Stimulated activated CD8-positive, alpha-beta memory T cell treated with anti-CD3 and anti-CD28 coated beads, Interleukin-7, amount 100 ng/mL, for 24 hours (primary cell): ENCODE measurements around the gene ANAPC13.

Experiments
- DNase-seq: peaks from one replicate; pipeline ENCODE4 v3.0.0-alpha.2; 2020; ENCODE audit warnings: low read depth

The ANAPC13 gene

GRCh38 chr3:134485718-134486576 is at the start of gene ANAPC13, which contains the start of gene CEP63:
ANAPC13 (minus strand) TSS chr3:134485985; CDS start chr3:134482904, 3,081 bp downstream.
CEP63 (plus strand) TSS chr3:134486057; CDS start chr3:134495321, 9,264 bp downstream.
- peak; percentile 82 for DNase-seq

GRCh38 chr3:134535186-134535970 is 49.6 kb upstream of the ANAPC13 start:
- DNase-seq = no peak

- DNase-seq = no peak
These were observed 47.7 kb upstream of the ANAPC13 start for GRCh38 chr3:134533493-134533892.

GRCh38 chr3:134527538-134528186 is 41.9 kb upstream of the ANAPC13 start:
- no peak for DNase-seq

GRCh38 chr3:134527037-134527436 is 41.3 kb upstream of the ANAPC13 start:
- DNase-seq = no peak

GRCh38 chr3:134526319-134526718 is 40.5 kb upstream of the ANAPC13 start:
- DNase-seq = no peak

GRCh38 chr3:134525293-134525692 is 39.5 kb upstream of the ANAPC13 start:
- no peak for DNase-seq

- no peak for DNase-seq
These were observed 36.8 kb upstream of the ANAPC13 start for GRCh38 chr3:134522541-134522940.

- DNase-seq = no peak
These were observed 32.0 kb upstream of the ANAPC13 start for GRCh38 chr3:134517791-134518190.

GRCh38 chr3:134516905-134517304 is 31.1 kb upstream of the ANAPC13 start:
- DNase-seq = no peak

GRCh38 chr3:134511500-134511899 is 25.7 kb upstream of the ANAPC13 start:
- DNase-seq = no peak

GRCh38 chr3:134505485-134505884 is 19.7 kb upstream of the ANAPC13 start:
- DNase-seq = no peak

GRCh38 chr3:134504132-134504531 is 18.3 kb upstream of the ANAPC13 start:
- DNase-seq = no peak

GRCh38 chr3:134503266-134503665 is 17.5 kb upstream of the ANAPC13 start:
- DNase-seq = no peak

GRCh38 chr3:134496471-134497071 is 10.8 kb upstream of the ANAPC13 start:
- no peak for DNase-seq

GRCh38 chr3:134495980-134496379 is 10.2 kb upstream of the ANAPC13 start:
- no peak for DNase-seq

GRCh38 chr3:134494495-134494894 is 8.7 kb upstream of the ANAPC13 start:
- DNase-seq = no peak

- DNase-seq = no peak
These were observed 1.6 kb upstream of the ANAPC13 start for GRCh38 chr3:134487406-134487805.

GRCh38 chr3:134486577-134487041 is 824 bp upstream of the ANAPC13 start:
- peak; percentile 14 for DNase-seq

- no peak for DNase-seq
These were observed 589 bp downstream of the ANAPC13 start for GRCh38 chr3:134485075-134485717.

GRCh38 chr3:134483195-134483900 is 2.4 kb downstream of the ANAPC13 start:
- no peak for DNase-seq
